Skeletal muscle tissue (tissue), 4 donors: ENCODE data around the gene OPN4. TPM values are rescaled to one million over a fixed set of nuclear protein-coding genes. Genes with fewer than 3 reads are reported as not detected.

Experiments used
- H3K27ac ChIP-seq: one replicate; pipeline ENCODE4 v1.7.0; 2013; ENCODE audit warnings: mild to moderate bottlenecking, low read depth, low read length, inconsistent platforms
- H3K27me3 ChIP-seq, 3 donors: one replicate each; pipeline ENCODE4 v1.7.0; 2013; ENCODE audit warnings: low read length in 3 of 3; ENCODE audit not compliant: control insufficient read depth in 3 of 3, insufficient read depth in 3 of 3
- H3K36me3 ChIP-seq, 3 donors: one replicate each; pipeline ENCODE4 v1.7.0; 2013; ENCODE audit warnings: low read length in 3 of 3; ENCODE audit not compliant: control insufficient read depth in 3 of 3, insufficient read depth in 3 of 3
- H3K4me1 ChIP-seq, 3 donors: one replicate each; pipeline ENCODE4 v1.7.0; 2013; ENCODE audit warnings: low read length in 3 of 3, mild to moderate bottlenecking in 3 of 3; ENCODE audit not compliant: control insufficient read depth in 3 of 3, insufficient read depth in 3 of 3
- H3K4me3 ChIP-seq, 3 donors: one replicate each; pipeline ENCODE4 v1.7.0; 2013; ENCODE audit warnings: low read length in 3 of 3
- H3K9ac ChIP-seq, 3 donors: one replicate each; pipeline ENCODE4 v1.7.0; 2013; ENCODE audit warnings: low read length in 3 of 3, mild to moderate bottlenecking in 3 of 3, moderate library complexity in 2 of 3, low read depth in 1 of 3
- H3K9me3 ChIP-seq, 3 donors: one replicate each; pipeline ENCODE4 v1.7.0; 2013; ENCODE audit warnings: low read length in 3 of 3; ENCODE audit not compliant: control insufficient read depth in 3 of 3
- total RNA-seq: library from RNA; depleted of rRNA; stranded (reverse); fragments of >200 nt; gene quantifications from one replicate; pipeline ENCODE4 v1.2.3, GENCODE V29; 2014
- donor health status: Osteomylitis.

The OPN4 gene
- total RNA-seq, 1 donor from 2014 or later: not detected

- Histone ChIP-seq H3K9ac (peak overlapping the region in 1 of 3 donors; percentile 57), H3K36me3 (peaks cover 68 to 73% (median 73%) of the 10 kb centered on the region in 3 donors), H3K4me1 (peaks cover 26 to 76% (median 54%) of the 10 kb centered on the region in 3 donors), H3K9me3 (no peaks in the 10 kb centered on the region), H3K27me3 (no peaks in the 10 kb centered on the region), H3K4me3 (no peak overlapping the region), H3K27ac (no peak overlapping the region)
Measured at GRCh38 chr10:86700851-86701617, 46.7 kb downstream of the OPN4 start.

GRCh38 chr10:86703176-86703575 is 48.8 kb downstream of the OPN4 start:
- Histone ChIP-seq H3K27ac (no peak overlapping the region), H3K9ac (peak overlapping the region in 1 of 3 donors; percentile 45), H3K4me1 (peaks cover 21 to 83% (median 68%) of the 10 kb centered on the region in 3 donors), H3K9me3 (no peaks in the 10 kb centered on the region), H3K36me3 (peaks cover 76 to 80% (median 77%) of the 10 kb centered on the region in 3 donors), H3K27me3 (no peaks in the 10 kb centered on the region), H3K4me3 (no peak overlapping the region)

GRCh38 chr10:86705139-86705538 is 50.8 kb downstream of the OPN4 start:
- peaks cover 20 to 85% (median 71%) of the 10 kb centered on the region in 3 donors for H3K4me1 ChIP-seq
- H3K9ac ChIP-seq: peak overlapping the region in 1 of 3 donors; percentile 66
- H3K27ac ChIP-seq: no peak overlapping the region
- no peaks in the 10 kb centered on the region for H3K27me3 ChIP-seq
- no peak overlapping the region for H3K4me3 ChIP-seq
- H3K9me3 ChIP-seq: no peaks in the 10 kb centered on the region
- peaks cover 70 to 80% (median 71%) of the 10 kb centered on the region in 3 donors for H3K36me3 ChIP-seq

GRCh38 chr10:86705905-86706304 is 51.6 kb downstream of the OPN4 start:
- Histone ChIP-seq H3K4me3 (no peak overlapping the region), H3K9me3 (no peaks in the 10 kb centered on the region), H3K4me1 (peaks cover 24 to 85% (median 73%) of the 10 kb centered on the region in 3 donors), H3K9ac (peak overlapping the region; percentile 21 to 66 (median 26)), H3K36me3 (peaks cover 63 to 73% (median 65%) of the 10 kb centered on the region in 3 donors), H3K27ac (peak overlapping the region; percentile 38), H3K27me3 (no peaks in the 10 kb centered on the region)

- Histone ChIP-seq H3K9ac (peak overlapping the region in 1 of 3 donors; percentile 66), H3K27ac (peak overlapping the region; percentile 38), H3K27me3 (no peaks in the 10 kb centered on the region), H3K4me1 (peaks cover 25 to 85% (median 74%) of the 10 kb centered on the region in 3 donors), H3K9me3 (no peaks in the 10 kb centered on the region), H3K4me3 (no peak overlapping the region), H3K36me3 (peaks cover 59 to 68% (median 60%) of the 10 kb centered on the region in 3 donors)
Measured at GRCh38 chr10:86706401-86706841, 52.1 kb downstream of the OPN4 start.

- H3K27ac ChIP-seq: peak overlapping the region; percentile 38
- no peaks in the 10 kb centered on the region for H3K9me3 ChIP-seq
- peaks cover 53 to 62% (median 55%) of the 10 kb centered on the region in 3 donors for H3K36me3 ChIP-seq
- peak overlapping the region in 1 of 3 donors; percentile 66 for H3K9ac ChIP-seq
- no peaks in the 10 kb centered on the region for H3K27me3 ChIP-seq
- peaks cover 27 to 81% (median 76%) of the 10 kb centered on the region in 3 donors for H3K4me1 ChIP-seq
- no peak overlapping the region for H3K4me3 ChIP-seq
Measured at GRCh38 chr10:86706977-86707376, 52.6 kb downstream of the OPN4 start.

- H3K9me3 ChIP-seq: no peaks in the 10 kb centered on the region
- H3K9ac ChIP-seq: peak overlapping the region in 2 of 3 donors; percentile 12 to 64
- peak overlapping the region in 1 of 3 donors; percentile 45 for H3K4me3 ChIP-seq
- peaks cover 50 to 57% (median 50%) of the 10 kb centered on the region in 3 donors for H3K36me3 ChIP-seq
- no peaks in the 10 kb centered on the region for H3K27me3 ChIP-seq
- H3K27ac ChIP-seq: peak overlapping the region; percentile 38
- H3K4me1 ChIP-seq: peaks cover 33 to 81% (median 77%) of the 10 kb centered on the region in 3 donors
Measured at GRCh38 chr10:86707505-86707904, 53.2 kb downstream of the OPN4 start.

- Histone ChIP-seq H3K4me1 (peaks cover 31 to 78% (median 73%) of the 10 kb centered on the region in 3 donors), H3K27me3 (no peaks in the 10 kb centered on the region), H3K9me3 (no peaks in the 10 kb centered on the region), H3K36me3 (peaks cover 43 to 52% (median 44%) of the 10 kb centered on the region in 3 donors), H3K27ac (peak overlapping the region; percentile 54), H3K9ac (peak overlapping the region in 2 of 3 donors; percentile 38 to 64), H3K4me3 (no peak overlapping the region)
Measured at GRCh38 chr10:86708068-86708782, 53.9 kb downstream of the OPN4 start.

- Histone ChIP-seq H3K4me1 (peaks cover 37 to 80% (median 76%) of the 10 kb centered on the region in 3 donors), H3K27me3 (no peaks in the 10 kb centered on the region), H3K27ac (peak overlapping the region; percentile 54), H3K9me3 (no peaks in the 10 kb centered on the region), H3K36me3 (peaks cover 46 to 55% (median 48%) of the 10 kb centered on the region in 3 donors), H3K9ac (peak overlapping the region in 2 of 3 donors; percentile 38 to 64), H3K4me3 (no peak overlapping the region)
Measured at GRCh38 chr10:86708783-86709380, 54.5 kb downstream of the OPN4 start.
